HFFc6 (cell line): Measurements from ENCODE around the gene TBCE. TPM values are rescaled to one million over a fixed set of nuclear protein-coding genes. Genes with fewer than 3 reads are reported as not detected.

Experiments used
- DNase-seq: peaks from one replicate; pipeline ENCODE4 v3.0.0-alpha.2; 2018
- H3K27ac Mint-ChIP-seq: 2 replicates; pipeline ENCODE4 v1.8.0; 2020; ENCODE audit warnings: mild to moderate bottlenecking, mixed read lengths
- H3K27me3 Mint-ChIP-seq: 2 replicates; pipeline ENCODE4 v1.8.0; 2021; ENCODE audit warnings: mild to moderate bottlenecking, moderate library complexity, mixed read lengths; ENCODE audit not compliant: insufficient read depth
- H3K36me3 Mint-ChIP-seq: 2 replicates; pipeline ENCODE4 v1.8.0; 2021; ENCODE audit warnings: low read depth, mixed read lengths
- H3K4me1 Mint-ChIP-seq: 2 replicates; pipeline ENCODE4 v1.8.0; 2020; ENCODE audit warnings: low read depth, mixed read lengths
- H3K4me3 Mint-ChIP-seq: 2 replicates; pipeline ENCODE4 v1.8.0; 2020; ENCODE audit warnings: mild to moderate bottlenecking, moderate library complexity, mixed read lengths
- H3K9me3 Mint-ChIP-seq: 2 replicates; pipeline ENCODE4 v1.8.0; 2020; ENCODE audit warnings: mild to moderate bottlenecking, mixed read lengths
- CTCF ChIP-seq: fragments of 200-600 bp; sonication (generic); IDR thresholded peaks from 2 replicates; pipeline ENCODE4 v1.5.0; 2021; ENCODE audit warnings: antibody characterized with exemption, mild to moderate bottlenecking
- total RNA-seq, 6 experiments: library from RNA; stranded (reverse); fragmentation: NEBNext Ultra II Directional; extraction: Animal tissue kit (Norgen Biotek cat#: 25700); gene quantifications; 2 replicates in 1 of 6; 3 replicates in 5 of 6; pipeline ENCODE4 v1.2.3, GENCODE V29; 2021

Gene TBCE
- total RNA-seq, 6 experiments from 2014 or later = 20.0 to 29.4 (median 26.0) TPM

GRCh38 chr1:235401251-235401650 lies 34.0 kb downstream of the TBCE start:
- no peak for TF ChIP-seq CTCF

GRCh38 chr1:235402457-235403200 lies 35.4 kb downstream of the TBCE start:
- TF ChIP-seq CTCF = no peak
- Mint-ChIP-seq H3K27ac (peak overlapping the region; percentile 43; the same call in 1 of the 2 replicates), H3K4me1 (peaks cover 43% of the 10 kb centered on the region)

More at GRCh38 chr1:235401251-235401650, 34.0 kb downstream of the TBCE start:
- Mint-ChIP-seq H3K36me3 (peaks cover 5% of the 10 kb centered on the region; the same call in 1 of the 2 replicates), H3K4me1 (peaks cover 54% of the 10 kb centered on the region), H3K9me3 (no peaks in the 10 kb centered on the region), H3K4me3 (peak overlapping the region; percentile 52; the same call in 1 of the 2 replicates), H3K27me3 (no peaks in the 10 kb centered on the region), H3K27ac (peak overlapping the region; percentile 74; the same call in 1 of the 2 replicates)
- peak; percentile 29 for DNase-seq

GRCh38 chr1:235403593-235403992 lies 36.4 kb downstream of the TBCE start:
- no peak for DNase-seq
- Mint-ChIP-seq H3K27ac (peak overlapping the region; percentile 46; the same call in 1 of the 2 replicates), H3K4me1 (peaks cover 41% of the 10 kb centered on the region), H3K36me3 (peaks cover 5% of the 10 kb centered on the region; the same call in 1 of the 2 replicates), H3K27me3 (no peaks in the 10 kb centered on the region), H3K9me3 (no peaks in the 10 kb centered on the region), H3K4me3 (no peak overlapping the region)
- TF ChIP-seq CTCF = no peak

More at GRCh38 chr1:235402457-235403200, 35.4 kb downstream of the TBCE start:
- no peaks in the 10 kb centered on the region for H3K27me3 Mint-ChIP-seq
- H3K4me3 Mint-ChIP-seq = no peak overlapping the region
- no peak for DNase-seq
- no peaks in the 10 kb centered on the region for H3K9me3 Mint-ChIP-seq
- H3K36me3 Mint-ChIP-seq = peaks cover 5% of the 10 kb centered on the region; the same call in 1 of the 2 replicates

GRCh38 chr1:235404190-235404589 lies 37.0 kb downstream of the TBCE start:
- H3K27ac Mint-ChIP-seq = peak overlapping the region; percentile 32
- peaks cover 5% of the 10 kb centered on the region; the same call in 1 of the 2 replicates for H3K36me3 Mint-ChIP-seq
- H3K27me3 Mint-ChIP-seq = no peaks in the 10 kb centered on the region
- no peak for TF ChIP-seq CTCF
- H3K9me3 Mint-ChIP-seq = no peaks in the 10 kb centered on the region
- H3K4me3 Mint-ChIP-seq = no peak overlapping the region
- DNase-seq = peak; percentile 36
- H3K4me1 Mint-ChIP-seq = peaks cover 42% of the 10 kb centered on the region

GRCh38 chr1:235407419-235407818 lies 40.2 kb downstream of the TBCE start:
- Mint-ChIP-seq H3K36me3 (peaks cover 5% of the 10 kb centered on the region; the same call in 1 of the 2 replicates), H3K4me3 (no peak overlapping the region), H3K9me3 (no peaks in the 10 kb centered on the region), H3K4me1 (peaks cover 34% of the 10 kb centered on the region), H3K27me3 (no peaks in the 10 kb centered on the region), H3K27ac (no peak overlapping the region)
- no peak for TF ChIP-seq CTCF
- DNase-seq = no peak
